ENCODE data around the gene MSLN. TPM values are rescaled to one million over a fixed set of nuclear protein-coding genes. Genes with fewer than 3 reads are reported as not detected.
A peak's percentile ranks its signal among the peaks of the same experiment; 100 is the strongest.

MSLN gene
- total and polyA plus RNA-seq, 2 of the 13 experiments (the other 11 are each of a cell fraction or from before 2014, with no cell fraction given): 2.0 to 2.3 TPM

- TF ChIP-seq SOX6 (IDR thresholded peaks at IDR 0.05) (no peak), SOX6 (CRISPR knock-in tag; IDR thresholded peaks at IDR 0.05) (0 out of 2 replicates have a peak, but pooled peaks have one; percentile 15), BORCS8-MEF2B (CRISPR knock-in tag; IDR thresholded peaks at IDR 0.05) (peak; percentile 49; the same call in 1 of the 2 replicates), ZNF564 (CRISPR knock-in tag; IDR thresholded peaks at IDR 0.05) (0 out of 2 replicates have a peak, but pooled peaks have one; percentile 48), PHF8 (CRISPR knock-in tag; IDR thresholded peaks at IDR 0.05) (peak; percentile 42; the same call in 1 of the 2 replicates), SRY (CRISPR knock-in tag; IDR thresholded peaks at IDR 0.05) (0 out of 2 replicates have a peak, but pooled peaks have one; percentile 22), ZNF660 (CRISPR knock-in tag; IDR thresholded peaks at IDR 0.05; ENCODE audit: borderline replicate concordance, low read depth) (no peak), SAP130 (CRISPR knock-in tag; IDR thresholded peaks at IDR 0.05; ENCODE audit: low read depth) (0 out of 2 replicates have a peak, but pooled peaks have one; percentile 15), SP1 (IDR thresholded peaks at IDR 0.05) (no peak), SP1 (CRISPR knock-in tag; IDR thresholded peaks at IDR 0.05) (peak; percentile 64)
- TF ChIP-seq, protein P1, sequence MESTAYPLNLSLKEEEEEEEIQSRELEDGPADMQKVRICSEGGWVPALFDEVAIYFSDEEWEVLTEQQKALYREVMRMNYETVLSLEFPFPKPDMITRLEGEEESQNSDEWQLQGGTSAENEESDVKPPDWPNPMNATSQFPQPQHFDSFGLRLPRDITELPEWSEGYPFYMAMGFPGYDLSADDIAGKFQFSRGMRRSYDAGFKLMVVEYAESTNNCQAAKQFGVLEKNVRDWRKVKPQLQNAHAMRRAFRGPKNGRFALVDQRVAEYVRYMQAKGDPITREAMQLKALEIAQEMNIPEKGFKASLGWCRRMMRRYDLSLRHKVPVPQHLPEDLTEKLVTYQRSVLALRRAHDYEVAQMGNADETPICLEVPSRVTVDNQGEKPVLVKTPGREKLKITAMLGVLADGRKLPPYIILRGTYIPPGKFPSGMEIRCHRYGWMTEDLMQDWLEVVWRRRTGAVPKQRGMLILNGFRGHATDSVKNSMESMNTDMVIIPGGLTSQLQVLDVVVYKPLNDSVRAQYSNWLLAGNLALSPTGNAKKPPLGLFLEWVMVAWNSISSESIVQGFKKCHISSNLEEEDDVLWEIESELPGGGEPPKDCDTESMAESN (CRISPR knock-in tag; conservative IDR thresholded peaks at IDR 0.05): 0 out of 2 replicates have a peak, but pooled peaks have one; percentile 29
These were observed 45.7 kb upstream of the MSLN start, which contains the start of gene METRN (continued) for GRCh38 chr16:714558-715476.

All from HepG2 (cell line).